ENCODE data around the gene OR51F2.
"Not testable (repeated sequence)": the region's sequence is repeated elsewhere in the genome, so short reads cannot be mapped to it uniquely, and the experiment has no call there.

Gene OR51F2, protein sequence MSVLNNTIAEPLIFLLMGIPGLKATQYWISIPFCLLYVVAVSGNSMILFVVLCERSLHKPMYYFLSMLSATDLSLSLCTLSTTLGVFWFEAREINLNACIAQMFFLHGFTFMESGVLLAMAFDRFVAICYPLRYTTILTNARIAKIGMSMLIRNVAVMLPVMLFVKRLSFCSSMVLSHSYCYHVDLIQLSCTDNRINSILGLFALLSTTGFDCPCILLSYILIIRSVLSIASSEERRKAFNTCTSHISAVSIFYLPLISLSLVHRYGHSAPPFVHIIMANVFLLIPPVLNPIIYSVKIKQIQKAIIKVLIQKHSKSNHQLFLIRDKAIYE

DNA sequence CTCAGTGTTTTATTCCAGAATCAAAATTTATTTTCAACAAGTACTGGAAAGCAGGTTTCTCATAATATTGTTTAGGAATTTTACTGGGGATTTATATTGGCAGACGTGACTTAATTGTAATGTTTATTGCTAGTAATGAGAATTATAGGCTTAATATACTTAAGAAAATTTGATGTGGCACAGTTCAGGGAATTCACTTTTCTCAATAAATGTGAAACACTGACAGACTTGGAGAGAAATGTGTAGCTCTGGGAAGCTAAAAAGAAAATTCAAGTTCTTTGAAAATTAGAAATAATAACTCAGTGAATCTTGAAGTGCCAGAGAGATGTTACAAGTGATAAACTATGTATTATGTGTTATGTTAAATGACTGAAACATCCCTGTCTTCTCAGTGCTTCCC lies at the start of gene OR51F2:
TSS of gene OR51F2 (plus strand) at position 301 of the 400 bp plus-strand sequence. CDS start 101 bp downstream, outside the sequence.
- TF ChIP-seq, protein P1, sequence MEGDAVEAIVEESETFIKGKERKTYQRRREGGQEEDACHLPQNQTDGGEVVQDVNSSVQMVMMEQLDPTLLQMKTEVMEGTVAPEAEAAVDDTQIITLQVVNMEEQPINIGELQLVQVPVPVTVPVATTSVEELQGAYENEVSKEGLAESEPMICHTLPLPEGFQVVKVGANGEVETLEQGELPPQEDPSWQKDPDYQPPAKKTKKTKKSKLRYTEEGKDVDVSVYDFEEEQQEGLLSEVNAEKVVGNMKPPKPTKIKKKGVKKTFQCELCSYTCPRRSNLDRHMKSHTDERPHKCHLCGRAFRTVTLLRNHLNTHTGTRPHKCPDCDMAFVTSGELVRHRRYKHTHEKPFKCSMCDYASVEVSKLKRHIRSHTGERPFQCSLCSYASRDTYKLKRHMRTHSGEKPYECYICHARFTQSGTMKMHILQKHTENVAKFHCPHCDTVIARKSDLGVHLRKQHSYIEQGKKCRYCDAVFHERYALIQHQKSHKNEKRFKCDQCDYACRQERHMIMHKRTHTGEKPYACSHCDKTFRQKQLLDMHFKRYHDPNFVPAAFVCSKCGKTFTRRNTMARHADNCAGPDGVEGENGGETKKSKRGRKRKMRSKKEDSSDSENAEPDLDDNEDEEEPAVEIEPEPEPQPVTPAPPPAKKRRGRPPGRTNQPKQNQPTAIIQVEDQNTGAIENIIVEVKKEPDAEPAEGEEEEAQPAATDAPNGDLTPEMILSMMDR (IDR thresholded peaks at IDR 0.05; ENCODE audit: control insufficient read depth, insufficient read depth, low read depth, low read length, missing control alignments) = no peak
- DNase-seq (ENCODE audit: low read depth) = no peak
- no peak within 1 kb of the TSS for H3K4me3 ChIP-seq (ENCODE audit: control insufficient read depth, low read depth, low read length)

DNA sequence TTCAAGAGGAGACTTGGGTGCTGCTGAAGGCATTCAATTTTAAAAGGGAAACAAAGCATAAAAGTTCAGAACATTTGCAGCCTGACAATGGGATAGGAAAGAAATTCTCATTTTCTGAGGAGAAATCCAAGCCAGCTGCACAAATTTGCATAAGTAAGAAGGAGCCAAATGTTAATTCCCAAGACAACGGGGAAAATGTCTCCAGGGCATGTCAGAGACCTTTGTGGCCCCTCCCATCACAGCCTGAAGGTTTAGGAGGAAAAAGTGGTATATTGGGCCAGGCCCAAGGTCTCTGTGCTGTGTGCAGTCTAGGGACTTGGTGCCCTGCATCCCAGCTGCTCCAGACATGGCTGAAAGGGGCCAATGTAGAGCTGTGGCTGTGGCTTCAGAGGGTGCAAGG lies 38.7 kb upstream of the OR51F2 start:
- DNase-seq (ENCODE audit: low read depth) = no peak
- no peak overlapping the region for H3K4me3 ChIP-seq (ENCODE audit: control insufficient read depth, low read depth, low read length)
- TF ChIP-seq, protein P1 (IDR thresholded peaks at IDR 0.05; ENCODE audit: control insufficient read depth, insufficient read depth, low read depth, low read length, missing control alignments) = no peak

DNA sequence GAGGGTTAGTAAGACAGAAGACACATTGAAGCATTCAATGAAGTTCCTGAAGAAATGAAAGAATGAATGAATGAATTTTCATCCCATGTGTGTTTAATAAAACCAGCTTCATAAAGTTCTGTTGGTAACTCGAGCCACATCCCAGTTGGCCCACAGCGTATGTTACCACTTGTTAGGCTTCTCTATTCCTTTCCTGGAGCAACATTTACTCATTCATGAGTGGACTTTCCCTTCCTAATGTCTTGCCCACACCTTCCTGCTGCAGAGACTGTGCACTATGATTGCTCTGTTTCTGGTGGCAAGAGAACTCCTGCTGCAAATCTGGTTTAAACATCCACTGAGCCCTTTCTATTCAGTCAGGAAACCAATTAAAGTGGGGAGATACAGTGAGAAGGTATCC lies 23.9 kb upstream of the OR51F2 start:
- H3K4me3 ChIP-seq (ENCODE audit: control insufficient read depth, low read depth, low read length) = no peak overlapping the region
- TF ChIP-seq, protein P1 (IDR thresholded peaks at IDR 0.05; ENCODE audit: control insufficient read depth, insufficient read depth, low read depth, low read length, missing control alignments) = no peak
- no peak for DNase-seq (ENCODE audit: low read depth)

DNA sequence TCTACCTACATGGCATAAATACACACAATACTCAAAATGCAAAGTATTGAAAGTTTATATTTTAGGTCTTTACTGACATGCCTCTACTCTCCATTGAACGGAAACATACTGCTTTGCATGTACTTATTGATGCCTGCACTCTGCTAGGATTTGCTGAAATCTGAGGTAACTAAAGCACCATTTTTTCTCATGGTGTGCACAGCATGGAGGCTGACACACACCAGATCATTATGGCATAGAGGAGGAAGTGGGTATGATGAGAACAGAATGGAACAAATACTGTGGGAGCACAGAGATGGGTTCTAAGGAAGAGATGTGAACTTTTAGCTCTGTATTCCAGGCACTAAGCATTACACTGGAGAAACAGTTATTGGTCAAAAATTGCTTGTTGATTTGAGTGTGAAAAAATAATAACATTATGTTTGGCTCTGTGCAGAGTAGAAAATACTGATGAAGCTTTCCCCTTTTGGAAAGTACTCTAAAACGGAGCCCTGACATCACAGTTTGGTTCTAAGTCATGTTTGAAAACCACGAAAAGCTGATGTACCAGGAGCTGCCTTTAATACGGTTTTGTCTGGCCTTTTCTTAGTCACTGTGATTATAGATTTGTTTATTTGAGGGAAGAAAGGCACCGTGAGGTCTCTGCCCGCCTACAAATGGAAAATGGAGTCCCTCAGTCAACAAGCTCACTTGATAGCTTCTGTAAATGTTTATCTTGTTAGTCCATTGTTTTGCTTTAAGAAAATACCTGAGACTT lies 22.5 kb upstream of the OR51F2 start:
- TF ChIP-seq, protein P1 (IDR thresholded peaks at IDR 0.05; ENCODE audit: control insufficient read depth, insufficient read depth, low read depth, low read length, missing control alignments) = no peak
- no peak for DNase-seq (ENCODE audit: low read depth)
- no peak overlapping the region for H3K4me3 ChIP-seq (ENCODE audit: control insufficient read depth, low read depth, low read length)

DNA sequence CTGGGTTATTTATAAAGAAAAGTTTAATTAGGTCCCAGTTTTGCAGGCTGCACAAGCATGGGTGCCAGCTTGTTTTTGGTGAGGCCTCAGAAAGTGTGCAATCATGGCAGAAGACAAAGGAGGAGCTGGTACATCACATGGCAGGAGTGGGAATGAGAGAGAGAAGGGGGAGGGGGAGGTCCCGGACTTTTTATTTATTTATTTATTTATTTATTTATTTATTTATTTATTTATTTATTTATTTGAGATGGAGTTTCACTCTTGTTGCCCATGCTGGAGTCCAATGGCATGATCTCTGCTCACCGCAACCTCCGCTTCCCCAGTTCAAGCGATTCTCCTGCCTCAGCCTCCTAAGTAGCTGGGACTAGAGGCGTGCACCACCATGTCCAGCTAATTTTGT lies 19.8 kb upstream of the OR51F2 start:
- not testable (repeated sequence) for H3K4me3 ChIP-seq (ENCODE audit: control insufficient read depth, low read depth, low read length); DNase-seq (ENCODE audit: low read depth)

DNA sequence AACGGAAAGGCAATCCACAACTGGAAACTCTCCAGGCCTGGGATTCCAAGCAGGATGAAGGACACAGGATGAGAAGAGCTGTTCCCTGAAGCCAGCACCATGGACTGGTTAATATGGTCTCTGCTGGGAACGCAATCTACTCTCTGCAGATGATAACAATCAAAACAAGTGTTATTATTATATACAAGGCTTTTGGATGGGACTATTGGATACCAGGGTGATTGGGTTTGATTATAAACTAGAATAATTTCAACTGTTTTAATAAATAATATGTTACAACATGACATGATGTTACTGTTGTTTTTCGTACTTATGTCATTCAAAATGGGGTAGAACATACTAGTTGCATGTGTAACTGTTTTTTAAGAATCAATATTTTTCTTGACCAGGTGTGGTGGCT lies 16.8 kb upstream of the OR51F2 start, which contains the start of gene OR52R1:
TSS of gene OR52R1 (minus strand) at position 101 of the 400 bp plus-strand sequence. CDS start at position 101, 0 bp downstream.
- no peak within 1 kb of the TSS for H3K4me3 ChIP-seq (ENCODE audit: control insufficient read depth, low read depth, low read length)
- TF ChIP-seq, protein P1 (IDR thresholded peaks at IDR 0.05; ENCODE audit: control insufficient read depth, insufficient read depth, low read depth, low read length, missing control alignments) = no peak
- DNase-seq (ENCODE audit: low read depth) = no peak

DNA sequence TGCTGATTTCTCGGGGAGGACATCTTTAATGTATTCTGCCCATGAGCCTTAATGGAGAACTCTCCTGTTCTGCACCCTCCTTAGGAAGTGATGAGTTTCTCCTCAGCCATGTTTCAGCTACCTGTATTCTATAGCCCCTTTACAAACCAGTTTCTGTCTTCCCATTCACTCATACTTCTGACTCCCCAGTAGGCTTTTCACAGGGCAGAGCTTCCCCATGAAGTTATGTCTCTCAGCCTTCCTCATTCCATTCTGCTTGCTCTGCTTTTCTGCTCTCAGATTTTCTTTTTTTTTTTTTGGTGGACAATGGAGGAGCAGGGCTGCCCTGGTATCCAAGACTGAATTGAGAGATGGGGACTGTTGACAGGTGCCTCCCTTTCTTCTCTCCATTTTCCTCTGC lies 12.6 kb upstream of the OR51F2 start:
- no peak overlapping the region for H3K4me3 ChIP-seq (ENCODE audit: control insufficient read depth, low read depth, low read length)
- DNase-seq (ENCODE audit: low read depth) = no peak
- TF ChIP-seq, protein P1 (IDR thresholded peaks at IDR 0.05; ENCODE audit: control insufficient read depth, insufficient read depth, low read depth, low read length, missing control alignments) = no peak
